Measurements from ENCODE around the gene UGP2. TPM values are rescaled to one million over a fixed set of nuclear protein-coding genes. Genes with fewer than 3 reads are reported as not detected.

UGP2 gene
- total and polyA plus RNA-seq, 2 donors (not counting 1 experiment from before 2014, with no cell fraction given) = 19.1 to 68.8 TPM

GRCh38 chr2:63814114-63814513 is 27.6 kb upstream of the UGP2 start:
- no peak overlapping the region for H3K27ac Mint-ChIP-seq
- POLR2A ChIA-PET = no interaction called here
- no CpG with 5 or more reads among the region's 1 CpG for WGBS (ENCODE audit: insufficient coverage)

GRCh38 chr2:63817382-63817781 is 24.3 kb upstream of the UGP2 start:
- Histone ChIP-seq H2AFZ (ENCODE audit: insufficient read depth, low read depth, low read length, poor library complexity, severe bottlenecking) (no peak overlapping the region), H3K27me3 (replicated peaks in 1 of 4; ENCODE audit: control extremely low read depth in 1 of 4, control insufficient read depth in 3 of 4, insufficient read depth in 4 of 4, low read length in 3 of 4) (no peaks in the 10 kb centered on the region), H4K20me1 (ENCODE audit: control insufficient read depth, insufficient read depth, low read length, poor library complexity, severe bottlenecking) (no peaks in the 10 kb centered on the region), H3K9me3 (ENCODE audit: control extremely low read depth in 1 of 3, control insufficient read depth in 2 of 3, insufficient read depth in 1 of 3, low read length in 2 of 3) (no peaks in the 10 kb centered on the region), H3K4me1 (ENCODE audit: control insufficient read depth in 2 of 2, insufficient read depth in 2 of 2, low read length in 2 of 2) (no peaks in the 10 kb centered on the region), H3K79me2 (ENCODE audit: control insufficient read depth, insufficient read depth, low read length) (no peaks in the 10 kb centered on the region), H3K4me3 (ENCODE audit: control extremely low read depth in 1 of 5, extremely low read depth in 1 of 5, insufficient read depth in 1 of 5, low read depth in 2 of 5, low read length in 4 of 5) (no peak overlapping the region), H3K9ac (ENCODE audit: low read length) (no peak overlapping the region), H3K4me2 (replicated peaks; ENCODE audit: low read depth, low read length, poor library complexity, severe bottlenecking) (no peak overlapping the region), H3K36me3 (replicated peaks in 1 of 2; ENCODE audit: control extremely low read depth in 1 of 2, control insufficient read depth in 1 of 2, extremely low read depth in 1 of 2, insufficient read depth in 2 of 2, low read length in 1 of 2) (no peaks in the 10 kb centered on the region), H3K27ac (ENCODE audit: low read length in 2 of 2) (no peak overlapping the region)
- Mint-ChIP-seq H3K4me3 (no peak overlapping the region), H3K4me1 (no peaks in the 10 kb centered on the region), H3K27me3 (no peaks in the 10 kb centered on the region), H3K9me3 (ENCODE audit: insufficient read depth) (no peaks in the 10 kb centered on the region), H3K27ac (no peak overlapping the region)
- DNase-seq = no peak
- no peak for TF ChIP-seq EZH2 (IDR thresholded peaks at IDR 0.05; ENCODE audit: borderline replicate concordance, insufficient read depth, low read depth, low read length, poor library complexity, severe bottlenecking)
- no peak for TF ChIP-seq CTCF (IDR thresholded peaks at IDR 0.05)
- CTCF ChIA-PET = no interaction called here
- no CpG with 5 or more reads among the region's 2 CpGs for WGBS (ENCODE audit: insufficient coverage)
- ATAC-seq (ENCODE audit: low read depth) = no peak
- POLR2A ChIA-PET = no interaction called here
- intact Hi-C loops (cut with micrococcal nuclease) = no loop called here

More at GRCh38 chr2:63814114-63814513, 27.6 kb upstream of the UGP2 start:
- DNase-seq (no peak), ATAC-seq (ENCODE audit: low read depth) (no peak)
- Histone ChIP-seq H4K20me1 (ENCODE audit: control insufficient read depth, insufficient read depth, low read length, poor library complexity, severe bottlenecking) (no peaks in the 10 kb centered on the region), H3K9me3 (ENCODE audit: control extremely low read depth in 1 of 3, control insufficient read depth in 2 of 3, insufficient read depth in 1 of 3, low read length in 2 of 3) (peaks cover 0 to 1% (median 0%) of the 10 kb centered on the region in 3 donors), H2AFZ (ENCODE audit: insufficient read depth, low read depth, low read length, poor library complexity, severe bottlenecking) (no peak overlapping the region), H3K4me1 (ENCODE audit: control insufficient read depth in 2 of 2, insufficient read depth in 2 of 2, low read length in 2 of 2) (no peaks in the 10 kb centered on the region), H3K9ac (ENCODE audit: low read length) (no peak overlapping the region), H3K79me2 (ENCODE audit: control insufficient read depth, insufficient read depth, low read length) (no peaks in the 10 kb centered on the region), H3K27ac (ENCODE audit: low read length in 2 of 2) (no peak overlapping the region), H3K4me3 (ENCODE audit: control extremely low read depth in 1 of 5, extremely low read depth in 1 of 5, insufficient read depth in 1 of 5, low read depth in 2 of 5, low read length in 4 of 5) (no peak overlapping the region), H3K27me3 (replicated peaks in 1 of 4; ENCODE audit: control extremely low read depth in 1 of 4, control insufficient read depth in 3 of 4, insufficient read depth in 4 of 4, low read length in 3 of 4) (peaks cover 0 to 3% (median 0%) of the 10 kb centered on the region in 4 experiments), H3K4me2 (replicated peaks; ENCODE audit: low read depth, low read length, poor library complexity, severe bottlenecking) (no peak overlapping the region), H3K36me3 (replicated peaks in 1 of 2; ENCODE audit: control extremely low read depth in 1 of 2, control insufficient read depth in 1 of 2, extremely low read depth in 1 of 2, insufficient read depth in 2 of 2, low read length in 1 of 2) (no peaks in the 10 kb centered on the region)
- no peaks in the 10 kb centered on the region for H3K4me1 Mint-ChIP-seq
- no peaks in the 10 kb centered on the region for H3K27me3 Mint-ChIP-seq
- no peaks in the 10 kb centered on the region for H3K9me3 Mint-ChIP-seq (ENCODE audit: insufficient read depth)
- TF ChIP-seq CTCF (IDR thresholded peaks at IDR 0.05) = no peak
- no peak for TF ChIP-seq EZH2 (IDR thresholded peaks at IDR 0.05; ENCODE audit: borderline replicate concordance, insufficient read depth, low read depth, low read length, poor library complexity, severe bottlenecking)
- intact Hi-C loops (cut with micrococcal nuclease) = no loop called here
- CTCF ChIA-PET = no interaction called here
- H3K4me3 Mint-ChIP-seq = no peak overlapping the region

Data from B cell (primary cell).